GM20431 (cell line): ENCODE data around the gene YPEL3.

Source experiments
- in situ Hi-C: fragments of 300-500 bp; cut with MseI, MboI; formaldehyde crosslinking; loops from one replicate; pipeline ENCODE4 v1.15.0; 2020; ENCODE audit warnings: low sequenced_read_pairs; ENCODE audit not compliant: unreplicated experiment

The YPEL3 gene

GRCh38 chr16:30060836-30061554 lies 35.0 kb downstream of the YPEL3 start:
- in situ Hi-C loops: no loop called here

GRCh38 chr16:30060346-30060745 lies 35.7 kb downstream of the YPEL3 start:
- in situ Hi-C loops: no loop called here

- in situ Hi-C loops: no loop called here
Observed at GRCh38 chr16:30054959-30055553, 41.0 kb downstream of the YPEL3 start.

- in situ Hi-C loops: no loop called here
Observed at GRCh38 chr16:30054451-30054850, 41.6 kb downstream of the YPEL3 start.

- in situ Hi-C loops: no loop called here
Observed at GRCh38 chr16:30053376-30054015, 42.5 kb downstream of the YPEL3 start.

- in situ Hi-C loops: no loop called here
Observed at GRCh38 chr16:30052671-30053372, 43.2 kb downstream of the YPEL3 start.

- in situ Hi-C loops: no loop called here
Observed at GRCh38 chr16:30051518-30051917, 44.5 kb downstream of the YPEL3 start.

- in situ Hi-C loops: no loop called here
Observed at GRCh38 chr16:30049871-30050270, 46.1 kb downstream of the YPEL3 start.

GRCh38 chr16:30046588-30046987 lies 49.4 kb downstream of the YPEL3 start:
- in situ Hi-C loops: no loop called here

GRCh38 chr16:30046178-30046577 lies 49.8 kb downstream of the YPEL3 start:
- in situ Hi-C loops: no loop called here
